Kidney epithelial cell (primary cell): ENCODE measurements around the gene CDH23. TPM values are rescaled to one million over a fixed set of nuclear protein-coding genes. Genes with fewer than 3 reads are reported as not detected.
A peak's percentile ranks its signal among the peaks of the same experiment; 100 is the strongest.

Experiments
- DNase-seq: peaks from one replicate; pipeline ENCODE4 v3.0.0-alpha.2; 2010; ENCODE audit warnings: low read depth
- H3K27me3 ChIP-seq: 2 replicates; pipeline ENCODE4 v1.6.0; 2011; ENCODE audit warnings: low read length; ENCODE audit not compliant: control insufficient read depth, insufficient read depth
- H3K36me3 ChIP-seq: 2 replicates; pipeline ENCODE4 v1.5.1; 2011; ENCODE audit warnings: low read length; ENCODE audit not compliant: control insufficient read depth, insufficient read depth
- H3K4me3 ChIP-seq: 2 replicates; pipeline ENCODE4 v1.5.1; 2011; ENCODE audit warnings: low read depth, mild to moderate bottlenecking, control low read depth, low read length
- total RNA-seq: library from RNA; depleted of rRNA; stranded (reverse); fragments of >200 nt; gene quantifications from 2 replicates; pipeline ENCODE4 v1.2.3, GENCODE V29; 2015
- TF ChIP-seq, protein P1 (sequence below): IDR thresholded peaks from 2 replicates; pipeline ENCODE4 v1.5.1; 2011; ENCODE audit warnings: mild to moderate bottlenecking, moderate library complexity, low read length, control low read depth, inconsistent platforms; ENCODE audit not compliant: insufficient read depth, poor library complexity, severe bottlenecking

CDH23 gene
- total RNA-seq, 1 donor from 2014 or later: 0.04 TPM

DNA sequence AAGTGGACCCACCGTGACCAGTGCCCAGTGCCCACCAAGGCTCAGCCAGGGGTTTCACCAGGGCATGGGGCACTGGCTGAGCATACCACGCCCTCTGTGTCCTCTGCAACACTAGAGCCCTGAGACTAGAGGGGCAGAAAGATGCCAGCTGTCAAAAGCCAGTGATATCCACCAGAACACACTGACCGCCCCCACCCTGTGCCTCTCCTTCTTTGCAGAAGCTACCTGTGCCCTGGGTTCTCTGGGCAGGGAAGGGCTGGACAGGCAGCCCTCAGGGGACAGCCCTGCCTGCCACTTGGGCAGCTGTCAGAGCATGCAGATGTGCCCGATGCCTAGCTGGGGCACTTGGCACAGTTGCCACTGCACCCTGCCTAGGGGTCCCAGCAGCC, 376.1 kb downstream of the CDH23 start:
- no peak for DNase-seq
- TF ChIP-seq, protein P1, sequence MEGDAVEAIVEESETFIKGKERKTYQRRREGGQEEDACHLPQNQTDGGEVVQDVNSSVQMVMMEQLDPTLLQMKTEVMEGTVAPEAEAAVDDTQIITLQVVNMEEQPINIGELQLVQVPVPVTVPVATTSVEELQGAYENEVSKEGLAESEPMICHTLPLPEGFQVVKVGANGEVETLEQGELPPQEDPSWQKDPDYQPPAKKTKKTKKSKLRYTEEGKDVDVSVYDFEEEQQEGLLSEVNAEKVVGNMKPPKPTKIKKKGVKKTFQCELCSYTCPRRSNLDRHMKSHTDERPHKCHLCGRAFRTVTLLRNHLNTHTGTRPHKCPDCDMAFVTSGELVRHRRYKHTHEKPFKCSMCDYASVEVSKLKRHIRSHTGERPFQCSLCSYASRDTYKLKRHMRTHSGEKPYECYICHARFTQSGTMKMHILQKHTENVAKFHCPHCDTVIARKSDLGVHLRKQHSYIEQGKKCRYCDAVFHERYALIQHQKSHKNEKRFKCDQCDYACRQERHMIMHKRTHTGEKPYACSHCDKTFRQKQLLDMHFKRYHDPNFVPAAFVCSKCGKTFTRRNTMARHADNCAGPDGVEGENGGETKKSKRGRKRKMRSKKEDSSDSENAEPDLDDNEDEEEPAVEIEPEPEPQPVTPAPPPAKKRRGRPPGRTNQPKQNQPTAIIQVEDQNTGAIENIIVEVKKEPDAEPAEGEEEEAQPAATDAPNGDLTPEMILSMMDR: no peak
- Histone ChIP-seq H3K27me3 (no peaks in the 10 kb centered on the region), H3K4me3 (peak overlapping the region; percentile 35), H3K36me3 (no peaks in the 10 kb centered on the region)

DNA sequence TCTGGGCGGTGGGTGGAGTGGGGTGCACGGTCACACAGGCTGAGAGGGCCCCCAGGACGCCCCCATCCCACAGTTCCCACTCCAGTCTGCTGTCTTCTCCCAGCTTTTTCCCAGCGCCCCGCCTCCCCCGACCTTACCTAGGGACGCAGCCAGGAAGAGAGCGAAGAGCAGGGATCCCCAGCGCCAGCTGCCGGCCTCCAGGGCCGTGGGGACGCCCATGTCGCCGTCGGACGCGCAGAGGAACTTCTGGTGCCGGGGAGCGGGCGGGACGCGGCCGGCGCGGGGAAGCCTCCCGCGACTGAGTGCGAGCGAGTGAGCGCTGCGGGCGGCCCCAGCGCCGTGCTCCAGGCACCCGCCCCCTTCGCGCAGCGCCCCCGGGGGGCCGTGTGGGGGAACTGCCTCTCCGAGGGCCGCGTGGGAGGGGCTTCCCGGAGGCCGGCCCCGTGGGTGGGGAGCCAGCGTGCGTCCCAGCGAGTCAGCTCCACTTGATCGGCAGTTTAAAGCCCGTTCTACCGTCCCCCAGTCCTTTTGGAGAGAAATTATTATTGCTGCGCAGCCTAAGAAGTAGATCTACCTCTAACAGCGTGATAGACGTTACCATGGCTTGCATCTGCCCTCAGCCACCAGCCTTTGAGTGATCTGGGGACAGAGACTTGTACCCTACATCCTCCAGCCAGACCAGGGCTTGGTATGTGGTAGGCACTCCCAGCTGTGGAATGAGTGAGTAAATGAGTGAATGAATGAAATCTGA, 376.7 kb downstream of the CDH23 start, which contains the start of gene VSIR:
VSIR (minus strand) TSS at position 300 of the 751 bp plus-strand sequence; CDS start at position 219, 81 bp downstream.
- DNase-seq: no peak
- no peaks in the 10 kb centered on the region for H3K27me3 ChIP-seq
- no peaks in the 10 kb centered on the region for H3K36me3 ChIP-seq

DNA sequence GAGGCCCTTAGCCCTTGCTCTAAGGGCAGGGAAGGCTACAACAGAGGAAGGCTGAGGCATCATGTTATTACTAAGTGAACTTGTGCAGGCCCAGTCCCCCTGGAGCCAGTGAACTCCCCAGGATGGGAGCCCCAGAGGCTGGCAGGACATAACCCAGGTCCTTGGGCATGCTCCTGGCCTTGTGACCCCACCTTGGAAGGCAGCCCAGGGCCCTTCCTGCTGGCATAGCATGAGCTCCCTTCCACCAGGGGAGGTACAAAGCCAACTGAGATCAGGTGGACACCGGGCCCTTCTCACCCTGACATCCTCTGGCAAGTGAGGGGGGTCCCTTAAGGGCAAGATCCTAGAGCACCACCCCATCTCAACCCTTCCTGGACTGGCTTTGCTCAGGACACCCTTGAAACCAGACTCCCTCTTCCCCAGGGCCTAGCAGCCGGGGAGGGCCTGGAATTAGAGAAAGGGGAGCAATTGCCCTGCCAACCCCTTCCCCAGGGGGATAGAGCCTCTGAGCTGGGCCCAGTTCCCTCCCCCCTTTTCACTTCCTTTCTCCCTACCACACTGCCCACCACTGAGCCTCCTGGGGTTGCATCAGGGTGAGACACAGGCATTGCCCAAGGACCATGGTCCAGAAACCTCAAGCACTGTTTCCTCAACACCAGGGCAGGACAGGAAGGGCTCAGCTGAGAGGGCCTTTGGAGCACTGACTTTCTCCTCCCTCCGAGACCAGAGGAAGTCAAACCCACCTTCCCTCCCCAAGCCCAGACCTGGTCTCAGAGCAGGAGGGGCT, 378.4 kb downstream of the CDH23 start:
- Histone ChIP-seq H3K4me3 (no peak overlapping the region), H3K36me3 (no peaks in the 10 kb centered on the region), H3K27me3 (no peaks in the 10 kb centered on the region)
- DNase-seq: no peak
- TF ChIP-seq, protein P1: no peak

More for the DNA sequence above, 376.7 kb downstream of the CDH23 start, which contains the start of gene VSIR:
- peak within 1 kb of the TSS; percentile 35 for H3K4me3 ChIP-seq
- TF ChIP-seq, protein P1: peak; percentile 55

DNA sequence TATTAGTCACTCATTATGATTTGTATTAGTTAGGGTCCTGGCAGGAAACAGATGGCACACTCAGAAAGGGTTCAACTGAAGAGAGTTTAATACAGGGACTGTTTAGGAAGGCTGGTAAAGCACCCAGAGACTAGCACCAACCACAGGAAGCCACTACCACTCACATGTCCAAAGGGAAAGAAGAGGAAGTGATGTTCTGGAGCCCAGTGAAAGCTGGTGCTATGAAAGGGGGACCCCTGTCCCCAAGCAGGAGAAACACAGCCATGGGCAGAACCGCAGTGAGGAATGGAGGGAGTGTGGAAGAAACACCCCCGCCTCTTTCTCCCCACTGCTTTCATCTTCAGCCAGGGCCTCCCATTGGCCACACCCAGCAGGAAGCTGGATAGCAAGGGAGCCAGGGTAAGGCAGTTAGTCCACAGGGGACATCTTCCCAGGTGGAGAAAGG, 379.8 kb downstream of the CDH23 start:
- H3K27me3 ChIP-seq: no peaks in the 10 kb centered on the region
- TF ChIP-seq, protein P1: no peak
- H3K4me3 ChIP-seq: no peak overlapping the region
- H3K36me3 ChIP-seq: no peaks in the 10 kb centered on the region
- no peak for DNase-seq

DNA sequence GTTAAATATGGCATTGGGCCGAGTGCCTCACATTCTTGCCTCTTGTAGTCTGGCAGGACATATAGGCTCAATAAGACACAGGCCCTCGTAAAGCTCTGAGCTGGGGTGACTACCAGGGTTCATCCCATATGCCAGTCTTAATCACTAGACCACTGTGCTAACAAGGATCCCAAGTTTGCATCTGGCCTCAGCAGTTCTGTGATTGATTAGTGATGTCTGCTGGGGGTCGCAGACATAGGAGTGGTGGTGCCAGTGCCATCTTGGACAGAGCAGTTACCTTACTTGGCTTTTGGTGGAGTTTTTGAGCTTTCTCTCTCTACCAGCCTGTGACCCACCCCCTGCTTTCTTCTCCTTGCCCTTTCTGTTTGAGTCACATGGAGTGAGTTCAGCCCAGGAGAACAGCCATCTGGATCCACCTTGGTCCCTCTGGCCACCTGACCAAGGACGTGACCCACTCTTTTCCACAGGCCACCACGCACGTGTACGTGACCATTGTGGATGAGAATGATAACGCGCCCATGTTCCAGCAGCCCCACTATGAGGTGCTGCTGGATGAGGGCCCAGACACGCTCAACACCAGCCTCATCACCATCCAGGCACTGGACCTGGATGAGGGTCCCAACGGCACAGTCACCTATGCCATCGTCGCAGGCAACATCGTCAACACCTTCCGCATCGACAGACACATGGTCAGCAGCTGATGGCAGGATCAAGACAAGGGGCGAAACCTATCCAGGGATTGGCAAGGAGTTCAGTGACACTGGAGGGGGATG, 380.7 kb downstream of the CDH23 start:
- H3K36me3 ChIP-seq: no peaks in the 10 kb centered on the region
- DNase-seq: no peak
- peaks cover 3% of the 10 kb centered on the region for H3K27me3 ChIP-seq
- no peak overlapping the region for H3K4me3 ChIP-seq
- TF ChIP-seq, protein P1: no peak
